Measurements from ENCODE around the gene PAPLN. TPM values are rescaled to one million over a fixed set of nuclear protein-coding genes. Genes with fewer than 3 reads are reported as not detected.

The PAPLN gene
- polyA plus RNA-seq, 1 donor (not counting 4 experiments of a cell fraction or from before 2014, with no cell fraction given), result 8.2 TPM

- no peak overlapping the region for H3K9ac ChIP-seq (ENCODE audit: control insufficient read depth, extremely low read depth, insufficient read depth, low read length)
- no peak for TF ChIP-seq EZH2 (IDR thresholded peaks at IDR 0.05; ENCODE audit: low read length)
- TF ChIP-seq CTCF (optimal IDR thresholded peaks at IDR 0.05 in 1 of 3, IDR thresholded peaks at IDR 0.05 in 1 of 3, conservative IDR thresholded peaks at IDR 0.05 in 1 of 3; ENCODE audit: extremely low read depth in 1 of 3, insufficient read depth in 2 of 3, low read length in 3 of 3), result no peak
- H2AFZ ChIP-seq (ENCODE audit: control insufficient read depth, low read length), result no peak overlapping the region
- H3K27ac ChIP-seq (ENCODE audit: control insufficient read depth, insufficient read depth, low read length), result no peak overlapping the region
- peaks cover 3% of the 10 kb centered on the region for H3K9me1 ChIP-seq (ENCODE audit: control insufficient read depth, extremely low read depth, insufficient read depth, low read length)
- peaks cover 10% of the 10 kb centered on the region for H3K27me3 ChIP-seq (ENCODE audit: control insufficient read depth, extremely low read depth, insufficient read depth, low read length)
- dilution Hi-C loops (cut with MboI; ENCODE audit: extremely low pct_ligation_motif_present, low sequenced_read_pairs), result no loop called here
- peaks cover 36% of the 10 kb centered on the region for H3K4me1 ChIP-seq (ENCODE audit: control insufficient read depth, extremely low read depth, insufficient read depth, low read length)
- peaks cover 10% of the 10 kb centered on the region for H3K79me2 ChIP-seq (ENCODE audit: control insufficient read depth, insufficient read depth, low read length)
- no peak overlapping the region for H3K4me3 ChIP-seq (ENCODE audit: control insufficient read depth in 2 of 3, extremely low read depth in 1 of 3, insufficient read depth in 2 of 3, low read depth in 1 of 3, low read length in 3 of 3)
- H3K4me2 ChIP-seq (ENCODE audit: control insufficient read depth, extremely low read depth, insufficient read depth, low read depth, low read length), result no peak overlapping the region
- DNase-seq (ENCODE audit: low read depth, low spot score) (no peak), FAIRE-seq (no peak)
- no peaks in the 10 kb centered on the region for H3K9me3 ChIP-seq (ENCODE audit: control insufficient read depth, low read depth, low read length)
- H3K36me3 ChIP-seq (ENCODE audit: control insufficient read depth in 2 of 2, extremely low read depth in 1 of 2, insufficient read depth in 2 of 2, low read length in 2 of 2), result no peaks in the 10 kb centered on the region
- no peaks in the 10 kb centered on the region for H4K20me1 ChIP-seq (ENCODE audit: control insufficient read depth, extremely low read depth, insufficient read depth, low read length)
Measured at GRCh38 chr14:73244541-73245290, 7.4 kb downstream of the PAPLN start.

- no peaks in the 10 kb centered on the region for H3K36me3 ChIP-seq (ENCODE audit: control insufficient read depth in 2 of 2, extremely low read depth in 1 of 2, insufficient read depth in 2 of 2, low read length in 2 of 2)
- H3K9me1 ChIP-seq (ENCODE audit: control insufficient read depth, extremely low read depth, insufficient read depth, low read length), result peaks cover 3% of the 10 kb centered on the region
- TF ChIP-seq EZH2 (IDR thresholded peaks at IDR 0.05; ENCODE audit: low read length) (no peak), CTCF (optimal IDR thresholded peaks at IDR 0.05 in 1 of 3, IDR thresholded peaks at IDR 0.05 in 1 of 3, conservative IDR thresholded peaks at IDR 0.05 in 1 of 3; ENCODE audit: extremely low read depth in 1 of 3, insufficient read depth in 2 of 3, low read length in 3 of 3) (no peak)
- peaks cover 31% of the 10 kb centered on the region for H3K4me1 ChIP-seq (ENCODE audit: control insufficient read depth, extremely low read depth, insufficient read depth, low read length)
- FAIRE-seq, result no peak
- H3K9me3 ChIP-seq (ENCODE audit: control insufficient read depth, low read depth, low read length), result no peaks in the 10 kb centered on the region
- H4K20me1 ChIP-seq (ENCODE audit: control insufficient read depth, extremely low read depth, insufficient read depth, low read length), result no peaks in the 10 kb centered on the region
- H3K4me2 ChIP-seq (ENCODE audit: control insufficient read depth, extremely low read depth, insufficient read depth, low read depth, low read length), result peak overlapping the region; percentile 66
- DNase-seq (ENCODE audit: low read depth, low spot score), result no peak
- dilution Hi-C loops (cut with MboI; ENCODE audit: extremely low pct_ligation_motif_present, low sequenced_read_pairs), result no loop called here
- peak overlapping the region; percentile 59 for H3K9ac ChIP-seq (ENCODE audit: control insufficient read depth, extremely low read depth, insufficient read depth, low read length)
- peak overlapping the region; percentile 47 for H2AFZ ChIP-seq (ENCODE audit: control insufficient read depth, low read length)
- H3K4me3 ChIP-seq (ENCODE audit: control insufficient read depth in 2 of 3, extremely low read depth in 1 of 3, insufficient read depth in 2 of 3, low read depth in 1 of 3, low read length in 3 of 3), result peak overlapping the region; percentile 22 to 71 (median 45)
- peaks cover 2% of the 10 kb centered on the region for H3K27me3 ChIP-seq (ENCODE audit: control insufficient read depth, extremely low read depth, insufficient read depth, low read length)
- no peak overlapping the region for H3K27ac ChIP-seq (ENCODE audit: control insufficient read depth, insufficient read depth, low read length)
- peaks cover 10% of the 10 kb centered on the region for H3K79me2 ChIP-seq (ENCODE audit: control insufficient read depth, insufficient read depth, low read length)
Measured at GRCh38 chr14:73245480-73246325, 8.4 kb downstream of the PAPLN start.
